ENCODE results near the gene TMEM273.

Gene TMEM273

DNA sequence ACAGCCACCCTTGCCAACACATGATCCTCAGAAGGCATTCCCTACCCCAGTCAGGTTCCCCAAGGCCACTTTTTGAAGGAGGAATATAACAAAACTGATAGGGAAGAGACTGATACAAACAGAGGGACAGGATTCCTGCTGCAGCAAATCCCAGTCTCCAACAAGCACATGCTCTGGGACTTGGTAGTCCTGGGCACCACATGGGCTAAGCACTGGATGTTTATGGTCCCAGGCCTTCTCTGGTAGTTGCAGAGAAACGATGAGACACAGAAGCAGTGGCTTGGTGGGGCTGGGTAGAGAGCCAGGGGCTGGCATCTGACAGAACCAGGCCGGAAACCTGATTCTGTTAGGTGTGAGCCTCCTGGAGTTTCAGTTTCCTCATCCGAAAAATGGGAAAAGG, 76.1 kb downstream of the TMEM273 start:
- no peak for DNase-seq

GRCh38 chr10:49111320-49111698, 76.9 kb downstream of the TMEM273 start:
- DNase-seq: no peak

GRCh38 chr10:49110684-49111319, 77.4 kb downstream of the TMEM273 start:
- DNase-seq: no peak

DNA sequence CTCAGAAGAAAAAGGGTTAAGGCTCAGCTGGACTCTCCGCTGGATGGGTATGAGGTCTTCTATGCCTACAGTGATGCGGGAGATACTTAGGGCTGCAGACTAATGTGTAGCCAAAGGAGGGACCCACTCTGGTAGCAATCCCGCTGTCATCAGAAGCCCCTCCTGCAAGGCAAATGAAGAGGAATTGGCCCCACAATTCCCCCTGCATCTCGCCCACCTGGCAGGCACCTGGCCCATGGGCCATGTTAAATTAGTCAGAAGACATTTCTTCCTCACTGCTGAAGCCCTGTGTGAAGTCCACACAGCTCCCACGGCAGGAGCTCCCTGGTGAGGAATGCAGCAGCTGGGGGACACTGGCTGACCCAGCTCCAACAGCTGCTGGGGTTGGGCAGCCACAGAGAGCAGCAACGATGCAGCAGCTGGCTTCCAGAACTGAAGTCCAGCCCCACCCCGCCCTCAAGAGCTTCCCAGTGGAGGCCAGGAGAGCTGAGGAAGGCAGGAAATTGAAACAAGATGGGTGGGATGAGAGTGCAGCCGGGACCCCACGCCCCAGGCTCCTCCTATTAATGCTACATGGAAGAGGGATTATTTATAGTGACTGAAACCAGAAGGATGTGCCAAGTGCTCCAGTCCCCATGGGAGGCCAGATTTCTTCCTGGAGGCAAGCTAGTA, 78.4 kb downstream of the TMEM273 start:
- no peak for DNase-seq

DNA sequence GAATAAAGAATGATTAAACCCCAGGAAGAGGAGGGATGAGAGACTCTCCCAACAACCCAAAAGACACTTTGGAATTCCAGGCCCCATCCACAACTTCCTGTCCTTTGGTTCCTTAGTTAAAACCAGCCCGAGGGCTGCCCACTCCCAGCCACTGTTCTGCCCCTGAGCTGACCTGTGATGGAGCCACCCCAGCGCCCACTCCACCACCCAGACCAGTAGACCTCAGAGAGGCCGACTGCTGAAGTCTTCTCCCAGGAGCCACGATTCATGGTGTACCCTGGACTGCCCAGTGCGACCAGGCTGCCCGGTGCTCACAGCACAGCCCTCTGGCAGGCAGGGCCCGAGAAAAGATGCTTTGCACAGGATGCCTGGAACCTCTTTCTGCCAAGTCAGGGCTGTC, 79.5 kb downstream of the TMEM273 start:
- no peak for DNase-seq

- DNase-seq: no peak
These were observed 80.3 kb downstream of the TMEM273 start for GRCh38 chr10:49107887-49108267.

GRCh38 chr10:49107111-49107886, 80.9 kb downstream of the TMEM273 start:
- DNase-seq: no peak

DNA sequence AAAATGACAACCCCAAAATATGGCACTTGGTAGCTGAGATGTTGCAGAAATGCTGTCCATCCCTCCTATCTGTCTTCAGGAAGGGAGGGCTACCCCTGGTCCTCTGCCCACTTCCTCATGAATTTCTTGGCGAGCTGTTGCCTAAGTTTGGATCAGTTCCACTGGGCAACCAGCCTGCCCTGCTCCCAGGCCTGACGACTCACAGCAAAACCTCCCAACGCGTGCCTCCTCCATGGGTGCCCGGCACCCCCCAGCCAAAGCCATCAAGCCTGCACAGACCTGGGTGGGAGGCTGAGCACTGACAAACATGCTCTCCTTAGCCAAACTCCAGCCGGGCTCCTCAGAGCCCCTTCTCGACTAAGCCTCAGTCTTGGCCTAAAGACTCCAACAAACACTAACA, 81.7 kb downstream of the TMEM273 start:
- no peak for DNase-seq

GRCh38 chr10:49105076-49105475, 83.1 kb downstream of the TMEM273 start:
- no peak for DNase-seq

Measured in CD4-positive, alpha-beta T cell treated with Interleukin-15 for 1 hour (primary cell).